Mononuclear cell (primary cell): ENCODE data around the gene RNF212. TPM values are rescaled to one million over a fixed set of nuclear protein-coding genes. Genes with fewer than 3 reads are reported as not detected.

Experiments
- H3K27me3 ChIP-seq: 2 replicates; pipeline ENCODE4 v1.6.0; 2011; ENCODE audit warnings: low read length, control low read depth; ENCODE audit not compliant: insufficient read depth
- H3K4me1 ChIP-seq: 2 replicates; pipeline ENCODE4 v1.5.1; 2011; ENCODE audit warnings: mild to moderate bottlenecking, low read length, control low read depth; ENCODE audit not compliant: insufficient read depth
- H3K4me3 ChIP-seq: 2 replicates; pipeline ENCODE4 v1.5.1; 2011; ENCODE audit warnings: mild to moderate bottlenecking, low read length, moderate library complexity
- H3K9me3 ChIP-seq: 2 replicates; pipeline ENCODE4 v1.5.1; 2011; ENCODE audit warnings: low read depth, mild to moderate bottlenecking, control low read depth, low read length
- total RNA-seq: library from RNA; depleted of rRNA; stranded (reverse); fragments of >200 nt; gene quantifications from one replicate; pipeline ENCODE4 v1.2.3, GENCODE V29; 2012

RNF212 gene
- total RNA-seq, 1 donor = 3.1 TPM

- no peaks in the 10 kb centered on the region for H3K27me3 ChIP-seq
- no peaks in the 10 kb centered on the region for H3K9me3 ChIP-seq
- H3K4me3 ChIP-seq = no peak overlapping the region
- H3K4me1 ChIP-seq = no peaks in the 10 kb centered on the region
Observed at GRCh38 chr4:1022739-1023066, 90.7 kb downstream of the RNF212 start.

DNA sequence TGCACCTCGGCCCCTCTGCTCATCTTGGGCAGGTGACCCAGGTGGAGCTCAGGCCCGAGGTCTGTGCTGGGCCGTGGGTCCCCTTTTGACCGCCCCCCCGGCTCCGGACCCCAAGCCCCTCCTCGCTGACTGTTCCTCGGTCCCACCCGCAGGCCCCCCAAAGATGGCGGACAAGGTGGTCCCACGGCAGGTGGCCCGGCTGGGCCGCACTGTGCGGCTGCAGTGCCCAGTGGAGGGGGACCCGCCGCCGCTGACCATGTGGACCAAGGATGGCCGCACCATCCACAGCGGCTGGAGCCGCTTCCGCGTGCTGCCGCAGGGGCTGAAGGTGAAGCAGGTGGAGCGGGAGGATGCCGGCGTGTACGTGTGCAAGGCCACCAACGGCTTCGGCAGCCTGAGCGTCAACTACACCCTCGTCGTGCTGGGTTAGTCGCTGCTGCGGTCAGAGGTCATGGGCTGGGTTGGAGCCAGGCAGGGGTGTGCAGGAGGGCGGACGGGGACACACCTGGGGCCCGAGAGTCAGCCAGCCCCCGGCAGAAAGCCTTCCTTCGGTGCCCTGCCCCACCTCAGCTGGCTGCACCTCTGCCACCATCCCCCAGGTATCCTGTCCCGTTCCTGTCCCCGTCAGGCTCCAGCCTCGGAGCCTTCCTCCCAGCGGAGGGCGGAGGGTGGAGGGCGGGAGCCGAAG, 91.2 kb downstream of the RNF212 start:
- H3K4me1 ChIP-seq = no peaks in the 10 kb centered on the region

More for the DNA sequence above, 91.2 kb downstream of the RNF212 start:
- Histone ChIP-seq H3K9me3 (no peaks in the 10 kb centered on the region), H3K27me3 (no peaks in the 10 kb centered on the region), H3K4me3 (no peak overlapping the region)

Other genes with a start within 250 kb of the RNF212 start
- 62.2 TPM for gene GAK, start 181.2 kb downstream of the RNF212 start, total RNA-seq
- gene TMEM175, start 181.1 kb downstream of the RNF212 start, total RNA-seq = 15.4 TPM
- gene DGKQ, start 140.0 kb downstream of the RNF212 start, total RNA-seq = 10.8 TPM
- 8.5 TPM for gene IDUA, start 126.5 kb downstream of the RNF212 start, total RNA-seq
- 0.10 TPM for gene SLC26A1, start 120.2 kb downstream of the RNF212 start, total RNA-seq
- 5.8 TPM for gene FGFRL1, start 101.9 kb downstream of the RNF212 start, total RNA-seq
- 25.5 TPM for gene SPON2, start 59.0 kb upstream of the RNF212 start, total RNA-seq
- 125 TPM for gene CTBP1, start 135.6 kb upstream of the RNF212 start, total RNA-seq
- 33.8 TPM for gene MAEA, start 176.3 kb upstream of the RNF212 start, total RNA-seq
- gene UVSSA, start 233.6 kb upstream of the RNF212 start, total RNA-seq = 16.0 TPM